HepG2 (cell line): Measurements from ENCODE around the gene JPH3. TPM values are rescaled to one million over a fixed set of nuclear protein-coding genes. Genes with fewer than 3 reads are reported as not detected.
A peak's percentile ranks its signal among the peaks of the same experiment; 100 is the strongest.

Experiments
- ATAC-seq: fragments of 200-7000 bp; cut with Tn5 transposase; 3 replicates; pipeline ENCODE4 v1.9.1; 2020; ENCODE audit warnings: mild to moderate bottlenecking, moderate library complexity
- BruUV-seq: library from RNA; stranded (reverse); fragments of 400-500 nt; replicated peaks from 2 replicates; lab custom pipeline; 2021; lab: Mats Ljungman, UMichigan
- CTCF ChIA-PET: fragments of 300-600 bp; formaldehyde crosslinking; extraction: SDS; loops from one replicate; lab custom pipeline; 2021; ENCODE audit warnings: low total read pairs, inconsistent platforms, low intra/inter-chr PET ratio; lab: Yijun Ruan, JAX
- POLR2A ChIA-PET: fragments of 350-600 bp; sonication (Branson Sonifier 250); formaldehyde crosslinking; loops from one replicate; lab custom pipeline; 2020; ENCODE audit warnings: antibody characterized with exemption, inconsistent platforms; lab: Yijun Ruan, JAX
- DNase-seq: peaks from one replicate; pipeline ENCODE4 v3.0.0-alpha.2; 2015; ENCODE audit warnings: low spot score
- FAIRE-seq: peaks from 3 replicates; lab custom pipeline; 2011; peaks lifted over from hg19 to GRCh38; lab: Jason Lieb, UNC
- H2AFZ ChIP-seq: one replicate; pipeline ENCODE4 v1.6.1; 2011; ENCODE audit warnings: low read length, inconsistent platforms
- H3K27ac ChIP-seq: fragments of 300-600 bp; 3 replicates; pipeline ENCODE4 v1.8.0; 2011; ENCODE audit warnings: mixed run types, mild to moderate bottlenecking, mixed read lengths, low read length, inconsistent platforms; ENCODE audit not compliant: insufficient read depth; ENCODE audit errors: extremely low read length
- H3K27me3 ChIP-seq, 2 experiments: fragments of 200-600 bp in 1 of 2; 2 replicates in 1 of 2; 3 replicates in 1 of 2; pipeline versions ENCODE4 v1.6.0 to v1.8.0; 2011; ENCODE audit warnings: low read length in 2 of 2, mild to moderate bottlenecking in 2 of 2, moderate library complexity in 2 of 2, inconsistent platforms in 1 of 2; ENCODE audit not compliant: insufficient read depth in 2 of 2, control insufficient read depth in 1 of 2
- H3K36me3 ChIP-seq, 2 experiments: fragments of 200-600 bp in 1 of 2; replicated peaks in 1 of 2; 2 replicates in 1 of 2; 3 replicates in 1 of 2; pipeline versions ENCODE4 v1.5.1 to v1.8.0; 2011; ENCODE audit warnings: low read length in 2 of 2, inconsistent platforms in 1 of 2; ENCODE audit not compliant: insufficient read depth in 2 of 2, control insufficient read depth in 1 of 2
- H3K4me1 ChIP-seq: 2 replicates; pipeline ENCODE4 v1.5.1; 2012; ENCODE audit warnings: low read length, inconsistent platforms; ENCODE audit not compliant: insufficient read depth
- H3K4me2 ChIP-seq: 2 replicates; pipeline ENCODE4 v1.6.0; 2011; ENCODE audit warnings: low read depth, low read length, inconsistent platforms
- H3K4me3 ChIP-seq, 3 experiments: fragments of 200-600 bp in 1 of 3; sonication (generic), shearing (Covaris generic) in 1 of 3; replicated peaks in 1 of 3; 2 replicates each; pipeline ENCODE4 v1.5.1; 2011 to 2016; ENCODE audit warnings: low read length in 3 of 3, inconsistent platforms in 2 of 3, low read depth in 2 of 3, mild to moderate bottlenecking in 2 of 3, control low read depth in 1 of 3, mixed read lengths in 1 of 3; ENCODE audit not compliant: insufficient read depth in 1 of 3
- H3K79me2 ChIP-seq: one replicate; pipeline ENCODE4 v1.6.1; 2011; ENCODE audit warnings: low read length, inconsistent platforms; ENCODE audit not compliant: insufficient read depth
- H3K9ac ChIP-seq: 2 replicates; pipeline ENCODE4 v1.6.0; 2011; ENCODE audit warnings: mild to moderate bottlenecking, low read depth, low read length, inconsistent platforms; ENCODE audit not compliant: insufficient read depth
- H3K9me3 ChIP-seq: 2 replicates; pipeline ENCODE4 v1.5.1; 2012; ENCODE audit warnings: mild to moderate bottlenecking, low read length
- H4K20me1 ChIP-seq: 2 replicates; pipeline ENCODE4 v1.6.0; 2011; ENCODE audit warnings: inconsistent platforms, mild to moderate bottlenecking, low read length, moderate library complexity; ENCODE audit not compliant: insufficient read depth
- DMAP1 ChIP-seq: IDR thresholded peaks from 2 replicates; pipeline ENCODE4 v1.6.1; 2016
- NAIF1 ChIP-seq: sonication (generic); formaldehyde crosslinking; IDR thresholded peaks from 2 replicates; pipeline ENCODE4 v1.5.0; 2020; ENCODE audit warnings: mild to moderate bottlenecking, missing genetic modification reagents, borderline replicate concordance
- RNF219 ChIP-seq: sonication (generic); formaldehyde crosslinking; IDR thresholded peaks from 2 replicates; pipeline ENCODE4 v1.5.0; 2020; ENCODE audit warnings: mild to moderate bottlenecking, missing genetic modification reagents
- SOX13 ChIP-seq, 3 experiments: fragments of 450-650 bp in 1 of 3; sonication (generic) in 1 of 3; formaldehyde crosslinking in 1 of 3; IDR thresholded peaks in 2 of 3; conservative IDR thresholded peaks in 1 of 3; 2 replicates each; pipeline versions ENCODE4 v1.5.0 to v1.6.1; 2016 to 2020; ENCODE audit warnings: antibody characterized with exemption in 1 of 3, mild to moderate bottlenecking in 1 of 3, missing compliant biosample characterization in 1 of 3, missing genetic modification reagents in 1 of 3, moderate library complexity in 1 of 3
- ZNF44 ChIP-seq: sonication (generic); formaldehyde crosslinking; IDR thresholded peaks from 2 replicates; pipeline ENCODE4 v1.5.1; 2020; ENCODE audit warnings: mild to moderate bottlenecking, missing genetic modification reagents
- ZNF768 ChIP-seq: sonication (generic); formaldehyde crosslinking; IDR thresholded peaks from 2 replicates; pipeline ENCODE4 v1.4.0; 2020; ENCODE audit warnings: missing genetic modification reagents
- WGBS: methylation state at CpG from one replicate; pipeline ENCODE4 v1.1.6; 2017; ENCODE audit warnings: low lambda C conversion rate; 5-methylcytosine and 5-hydroxymethylcytosine counted together
- in situ Hi-C: cut with HindIII; loops from 2 replicates; pipeline ENCODE4 v1.10.0; 2017; ENCODE audit warnings: low pct_unique_long_range_greater_than_20kb; ENCODE audit not compliant: extremely low pct_ligation_motif_present
- intact Hi-C: fragments of 100-400 bp; cut with micrococcal nuclease; formaldehyde crosslinking; loops from one replicate; pipeline ENCODE4 v1.10.0; 2022; ENCODE audit not compliant: unreplicated experiment
- polyA plus RNA-seq, 8 experiments: library from polyadenylated mRNA; depleted of rRNA in 3 of 8; stranded (reverse) in 7 of 8; unstranded in 1 of 8; fragments of >200 nt; fragmentation: Illumina TruSeq in 4 of 8; extraction: Trizol in 4 of 8; gene quantifications; 2 replicates each; pipeline versions ENCODE4 v1.2.1 to v1.2.3, GENCODE V29; 2011 to 2016; ENCODE audit warnings: low read depth in 4 of 8, missing spikeins in 1 of 8, mixed read lengths in 1 of 8; ENCODE audit not compliant: insufficient read depth in 1 of 8
- total RNA-seq, 5 experiments: library from RNA; depleted of rRNA; stranded (reverse); fragments of >200 nt; fragmentation: Illumina TruSeq; extraction: Trizol; gene quantifications; 2 replicates each; pipeline ENCODE4 v1.2.3, GENCODE V29; 2016; ENCODE audit warnings: low read depth in 1 of 5
- TF ChIP-seq, protein P1 (sequence below): sonication (generic); formaldehyde crosslinking; IDR thresholded peaks from 2 replicates; pipeline ENCODE4 v1.8.0; 2022; ENCODE audit warnings: missing genetic modification reagents, low read depth, mild to moderate bottlenecking, borderline replicate concordance

The JPH3 gene
- total and polyA plus RNA-seq, 2 of the 13 experiments (the other 11 are each of a cell fraction or from before 2014, with no cell fraction given): not detected

DNA sequence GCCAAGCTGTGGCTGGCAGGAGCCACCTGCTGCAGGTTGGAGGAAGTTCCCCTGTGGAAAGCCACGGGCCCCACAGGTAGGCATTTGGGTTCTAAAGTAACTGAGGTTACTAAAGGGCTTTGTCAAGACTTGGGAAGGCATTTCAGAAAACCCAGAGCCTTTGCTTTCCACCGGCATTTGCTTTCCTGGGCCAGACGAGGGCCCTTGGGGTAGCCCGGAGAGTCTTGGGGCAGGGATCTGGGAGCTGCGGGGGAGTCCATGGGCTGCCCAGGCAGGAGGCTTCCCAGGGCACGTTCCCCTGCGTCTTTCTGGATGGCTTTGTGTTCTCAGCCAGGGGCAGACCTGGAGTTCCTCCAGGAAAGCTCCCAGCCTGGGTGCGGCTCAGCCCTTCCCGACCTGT, 43.5 kb downstream of the JPH3 start (continued):
- TF ChIP-seq ZNF44 (CRISPR knock-in tag): no peak
- no peak for TF ChIP-seq SOX13 (IDR thresholded peaks at IDR 0.05)
- TF ChIP-seq SOX13 (CRISPR knock-in tag; conservative IDR thresholded peaks at IDR 0.05 in 1 of 2, IDR thresholded peaks at IDR 0.05 in 1 of 2): no peak
- TF ChIP-seq RNF219 (CRISPR knock-in tag): no peak
- TF ChIP-seq, protein P1, sequence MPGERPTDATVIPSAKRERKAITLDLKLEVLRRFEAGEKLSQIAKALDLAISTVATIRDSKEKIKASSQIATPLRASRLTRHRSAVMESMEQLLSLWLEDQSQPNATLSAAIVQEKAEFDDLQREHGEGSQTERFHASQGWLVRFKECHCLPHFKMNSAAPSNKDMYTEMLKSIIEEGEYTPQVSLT: no peak
- TF ChIP-seq, all 625 proteins: peak for 0

- BruUV-seq: no TSS peak
- no peak for DNase-seq
- no peak for ATAC-seq
- no peaks in the 10 kb centered on the region for H3K36me3 ChIP-seq
- no peaks in the 10 kb centered on the region for H3K79me2 ChIP-seq
- no peak overlapping the region for H3K4me2 ChIP-seq
- FAIRE-seq: no peak
- no peak for TF ChIP-seq NAIF1 (CRISPR knock-in tag)
- no peak for TF ChIP-seq DMAP1 (CRISPR knock-in tag)
- peak; percentile 79 for TF ChIP-seq ZNF768 (CRISPR knock-in tag)
- no peak overlapping the region for H2AFZ ChIP-seq
- H3K9ac ChIP-seq: no peak overlapping the region
- H3K4me1 ChIP-seq: no peaks in the 10 kb centered on the region
- intact Hi-C loops: no loop called here
- in situ Hi-C loops: no loop called here
- no peak overlapping the region for H3K4me3 ChIP-seq
- ChIA-PET CTCF (no interaction called here), POLR2A (no interaction called here)
- 44% methylated on average over 20 of the region's 33 CpGs for WGBS
- H3K9me3 ChIP-seq: no peaks in the 10 kb centered on the region
- H3K27me3 ChIP-seq: peaks cover 29 to 85% of the 10 kb centered on the region in 2 experiments
- no peak overlapping the region for H3K27ac ChIP-seq
- no peaks in the 10 kb centered on the region for H4K20me1 ChIP-seq
These were observed 45.3 kb downstream of the JPH3 start for GRCh38 chr16:87647431-87648185.
